ENCODE data around the gene NRL.

The NRL gene

DNA sequence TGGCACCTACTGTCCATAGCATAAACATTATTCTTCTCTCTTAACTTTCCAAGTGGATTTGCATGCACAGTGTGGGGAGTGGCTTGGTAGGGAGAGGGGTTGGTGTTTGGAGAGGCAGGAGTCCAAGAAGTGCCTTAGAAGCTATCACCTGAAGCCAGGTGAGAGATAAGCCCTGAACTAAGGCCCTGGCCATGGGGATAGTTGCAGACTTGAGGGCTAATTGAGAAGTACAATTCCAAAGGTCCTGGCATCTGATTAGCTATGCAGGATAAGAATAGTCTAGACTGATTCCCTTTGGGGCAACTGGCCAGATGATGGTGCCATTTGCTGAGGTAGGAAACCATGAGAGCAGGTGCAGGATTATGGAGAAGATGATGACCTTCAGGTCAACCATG lies 22.6 kb downstream of the NRL start:
- TF ChIP-seq, protein P1, sequence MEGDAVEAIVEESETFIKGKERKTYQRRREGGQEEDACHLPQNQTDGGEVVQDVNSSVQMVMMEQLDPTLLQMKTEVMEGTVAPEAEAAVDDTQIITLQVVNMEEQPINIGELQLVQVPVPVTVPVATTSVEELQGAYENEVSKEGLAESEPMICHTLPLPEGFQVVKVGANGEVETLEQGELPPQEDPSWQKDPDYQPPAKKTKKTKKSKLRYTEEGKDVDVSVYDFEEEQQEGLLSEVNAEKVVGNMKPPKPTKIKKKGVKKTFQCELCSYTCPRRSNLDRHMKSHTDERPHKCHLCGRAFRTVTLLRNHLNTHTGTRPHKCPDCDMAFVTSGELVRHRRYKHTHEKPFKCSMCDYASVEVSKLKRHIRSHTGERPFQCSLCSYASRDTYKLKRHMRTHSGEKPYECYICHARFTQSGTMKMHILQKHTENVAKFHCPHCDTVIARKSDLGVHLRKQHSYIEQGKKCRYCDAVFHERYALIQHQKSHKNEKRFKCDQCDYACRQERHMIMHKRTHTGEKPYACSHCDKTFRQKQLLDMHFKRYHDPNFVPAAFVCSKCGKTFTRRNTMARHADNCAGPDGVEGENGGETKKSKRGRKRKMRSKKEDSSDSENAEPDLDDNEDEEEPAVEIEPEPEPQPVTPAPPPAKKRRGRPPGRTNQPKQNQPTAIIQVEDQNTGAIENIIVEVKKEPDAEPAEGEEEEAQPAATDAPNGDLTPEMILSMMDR (IDR thresholded peaks at IDR 0.05; ENCODE audit: extremely low read depth, insufficient read depth, missing control alignments): no peak
- DNase-seq (ENCODE audit: low spot score): no peak
- in situ Hi-C loops (cut with MboI; ENCODE audit: low pct_unique_long_range_greater_than_20kb, low sequenced_read_pairs, unreplicated experiment): loop anchor here (25.0 kb wide), 1 partner anchor 105 kb away; the partner anchor contains the start of gene DHRS4L2

DNA sequence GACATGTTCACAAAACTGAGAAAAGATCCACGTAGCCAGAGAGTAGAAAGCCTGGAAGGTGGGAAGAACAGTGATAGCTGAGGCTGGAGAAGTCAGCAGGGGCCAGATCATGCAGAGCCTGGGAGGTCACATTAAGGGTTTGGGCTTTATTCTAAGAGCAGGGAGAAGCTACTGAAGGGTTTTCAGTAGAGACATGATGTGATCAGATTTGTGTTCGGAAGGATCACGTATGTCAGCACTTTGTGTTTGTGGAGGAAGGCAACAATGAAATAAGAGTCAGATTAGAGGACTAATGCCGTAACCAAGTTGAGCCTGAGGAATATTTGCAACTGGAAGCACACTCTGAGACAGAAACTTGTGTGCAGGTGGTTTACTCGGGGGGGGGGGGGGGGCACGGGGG lies 24.9 kb downstream of the NRL start:
- TF ChIP-seq, protein P1 (IDR thresholded peaks at IDR 0.05; ENCODE audit: extremely low read depth, insufficient read depth, missing control alignments): no peak
- no peak for DNase-seq (ENCODE audit: low spot score)
- in situ Hi-C loops (cut with MboI; ENCODE audit: low pct_unique_long_range_greater_than_20kb, low sequenced_read_pairs, unreplicated experiment): loop anchor here (25.0 kb wide), 1 partner anchor 103 kb away; the partner anchor contains the start of gene DHRS4L2

DNA sequence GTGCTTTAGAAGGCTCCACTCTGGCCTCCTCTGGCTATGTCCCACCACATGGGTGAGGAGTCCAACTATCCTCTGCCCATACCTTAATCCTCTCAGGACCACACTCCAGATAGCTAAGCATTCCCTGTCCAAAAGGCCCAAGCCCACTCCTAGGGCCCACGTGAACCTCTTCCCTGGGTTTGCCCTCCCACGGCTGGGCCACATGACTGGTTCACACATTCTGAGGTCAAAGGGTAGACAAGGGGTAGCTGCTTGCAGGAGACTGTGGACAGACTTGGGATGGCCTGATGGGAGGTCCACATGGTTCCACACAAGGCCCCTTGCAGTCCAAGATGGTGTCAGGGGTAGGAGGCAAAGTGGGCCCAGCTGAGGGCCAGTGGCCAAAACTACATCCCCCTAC lies 26.7 kb downstream of the NRL start:
- no peak for DNase-seq (ENCODE audit: low spot score)
- in situ Hi-C loops (cut with MboI; ENCODE audit: low pct_unique_long_range_greater_than_20kb, low sequenced_read_pairs, unreplicated experiment): loop anchor here (25.0 kb wide), 1 partner anchor 101 kb away; the partner anchor contains the start of gene DHRS4L2
- TF ChIP-seq, protein P1 (IDR thresholded peaks at IDR 0.05; ENCODE audit: extremely low read depth, insufficient read depth, missing control alignments): no peak

DNA sequence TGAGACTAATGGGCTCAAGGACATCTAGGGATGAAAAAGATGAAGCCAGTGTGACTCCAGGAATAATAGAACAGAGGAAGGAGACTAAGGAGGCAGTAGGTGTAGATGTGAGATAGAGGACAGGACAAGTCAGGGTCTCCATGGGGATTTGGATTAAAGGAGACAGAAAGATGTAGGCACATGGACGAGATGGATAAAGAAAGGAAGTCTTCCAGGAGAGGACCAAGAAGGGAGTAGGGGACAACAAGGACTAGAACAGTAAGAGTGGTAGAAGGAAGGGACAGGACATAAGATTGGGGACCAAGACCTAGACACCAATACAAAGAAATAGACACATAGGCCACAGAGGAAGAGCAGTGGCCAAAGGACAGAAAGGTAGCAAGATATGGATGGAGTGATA lies 27.7 kb downstream of the NRL start:
- in situ Hi-C loops (cut with MboI; ENCODE audit: low pct_unique_long_range_greater_than_20kb, low sequenced_read_pairs, unreplicated experiment): loop anchor here (25.0 kb wide), 1 partner anchor 100 kb away; the partner anchor contains the start of gene DHRS4L2
- DNase-seq (ENCODE audit: low spot score): no peak
- TF ChIP-seq, protein P1 (IDR thresholded peaks at IDR 0.05; ENCODE audit: extremely low read depth, insufficient read depth, missing control alignments): no peak

DNA sequence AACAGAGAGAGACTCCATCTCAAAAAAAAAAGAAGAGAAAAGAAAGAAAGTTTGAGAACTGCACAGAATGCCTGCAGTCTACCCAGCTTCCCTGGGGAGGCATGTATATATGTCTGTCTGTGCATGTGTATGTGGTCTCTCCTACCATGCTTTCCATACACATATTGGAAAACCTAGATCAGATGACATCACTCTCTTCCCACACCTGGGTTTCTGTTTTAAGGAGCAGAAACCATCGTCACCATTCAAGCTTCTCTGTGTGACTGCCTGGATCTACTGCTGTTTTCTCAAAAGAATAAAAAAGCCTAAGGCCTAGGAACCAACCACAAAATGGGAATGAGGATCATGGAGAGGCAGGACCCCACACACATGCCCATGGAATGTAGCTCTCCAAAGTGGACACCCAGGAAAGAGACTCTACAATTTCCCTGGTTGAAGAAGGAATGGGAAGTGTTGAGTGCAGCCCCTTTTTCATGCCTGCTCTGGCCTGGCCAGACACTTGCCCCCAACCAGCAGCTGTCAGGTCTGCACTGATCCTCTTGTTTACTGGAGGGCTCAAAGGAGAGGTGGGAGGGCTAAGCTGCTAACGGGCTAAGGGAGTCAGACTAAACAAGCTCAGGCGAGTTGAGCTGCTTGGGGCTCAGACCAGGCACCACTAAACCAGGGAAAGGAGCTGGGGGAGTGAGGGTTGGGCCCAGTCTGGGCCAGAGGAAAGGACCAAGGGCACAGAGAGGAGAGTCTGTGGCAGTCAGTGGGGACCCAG lies 28.4 kb downstream of the NRL start:
- no peak for DNase-seq (ENCODE audit: low spot score)
- in situ Hi-C loops (cut with MboI; ENCODE audit: low pct_unique_long_range_greater_than_20kb, low sequenced_read_pairs, unreplicated experiment): loop anchor here (25.0 kb wide), 1 partner anchor 99 kb away; the partner anchor contains the start of gene DHRS4L2
- TF ChIP-seq, protein P1 (IDR thresholded peaks at IDR 0.05; ENCODE audit: extremely low read depth, insufficient read depth, missing control alignments): no peak

DNA sequence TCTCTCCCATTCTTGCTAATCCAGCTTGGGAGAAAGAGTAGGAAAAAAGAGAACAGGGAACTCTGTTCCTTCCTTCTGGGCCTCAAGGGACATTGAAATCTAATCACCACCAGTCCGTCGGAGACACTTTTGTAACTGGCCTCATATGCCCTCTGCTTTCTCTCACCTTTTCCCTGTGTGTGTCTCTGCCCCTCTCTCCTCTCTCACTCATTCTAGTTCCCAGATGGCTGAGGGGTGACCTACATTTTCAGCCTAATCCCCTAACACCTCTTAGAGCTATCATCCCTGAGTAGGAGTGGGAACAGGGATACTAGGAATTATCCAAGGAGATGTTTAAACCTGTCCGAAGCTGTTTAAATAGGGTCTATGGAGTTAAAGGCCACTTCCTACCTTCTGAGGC lies 29.5 kb downstream of the NRL start:
- DNase-seq (ENCODE audit: low spot score): no peak
- TF ChIP-seq, protein P1 (IDR thresholded peaks at IDR 0.05; ENCODE audit: extremely low read depth, insufficient read depth, missing control alignments): no peak
- in situ Hi-C loops (cut with MboI; ENCODE audit: low pct_unique_long_range_greater_than_20kb, low sequenced_read_pairs, unreplicated experiment): loop anchor here (25.0 kb wide), 1 partner anchor 98 kb away; the partner anchor contains the start of gene DHRS4L2

All from GM13977 (cell line).